Hematopoietic multipotent progenitor cell treated with erythropoietin and hydrocortisone succinate and interleukin-3 and kit ligand, for 6 days (in vitro differentiated cells): ENCODE results near the gene UCN3.
"Not testable (repeated sequence)": the region's sequence is repeated elsewhere in the genome, so short reads cannot be mapped to it uniquely, and the experiment has no call there.

Experiments
- DNase-seq: peaks from one replicate; pipeline ENCODE4 v3.0.0-alpha.2; 2015

The UCN3 gene

DNA sequence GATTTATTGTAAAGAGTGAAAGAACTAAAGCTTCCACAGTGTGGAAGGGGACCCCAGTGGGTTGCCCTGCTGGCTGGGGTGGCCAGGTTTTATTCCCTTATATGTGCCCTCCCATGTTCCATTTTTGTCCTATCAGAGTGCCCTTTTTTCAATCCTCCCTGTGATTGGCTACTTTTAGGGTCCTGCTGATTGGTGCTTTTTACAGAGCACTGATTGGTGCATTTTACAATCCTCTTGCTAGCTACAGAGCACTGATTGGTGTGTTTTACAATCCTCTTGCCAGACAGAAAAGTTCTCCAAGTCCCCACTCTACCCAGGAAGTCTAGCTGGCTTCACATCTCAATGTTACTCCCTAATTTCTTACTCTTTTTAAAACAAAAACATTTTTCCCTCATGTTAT is 46.0 kb downstream of the UCN3 start:
- DNase-seq, result not testable (repeated sequence)

- DNase-seq, result no peak
These were observed 47.1 kb downstream of the UCN3 start for GRCh38 chr10:5411941-5412276.

GRCh38 chr10:5412277-5412941 is 47.6 kb downstream of the UCN3 start, which contains the start of gene NET1:
Gene NET1 (plus strand): TSS chr10:5412557. CDS start chr10:5412693, 136 bp downstream.
- peak; percentile 94 for DNase-seq

GRCh38 chr10:5413012-5413938 is 48.5 kb downstream of the UCN3 start:
- peak; percentile 50 for DNase-seq

GRCh38 chr10:5416981-5417380 is 52.2 kb downstream of the UCN3 start:
- DNase-seq, result no peak

- DNase-seq, result no peak
These were observed 53.8 kb downstream of the UCN3 start for GRCh38 chr10:5418584-5418983.

- DNase-seq, result peak; percentile 56
These were observed 54.8 kb downstream of the UCN3 start for GRCh38 chr10:5419466-5420094.

GRCh38 chr10:5423771-5424170 is 59.0 kb downstream of the UCN3 start:
- DNase-seq, result no peak
